Myometrial cell (primary cell): ENCODE results near the gene AGK. TPM values are rescaled to one million over a fixed set of nuclear protein-coding genes. Genes with fewer than 3 reads are reported as not detected.

Source experiments
- total RNA-seq: library from RNA; depleted of rRNA; stranded (reverse); fragments of >200 nt; gene quantifications from 2 replicates; pipeline ENCODE4 v1.2.3, GENCODE V29; 2015

Gene AGK, protein sequence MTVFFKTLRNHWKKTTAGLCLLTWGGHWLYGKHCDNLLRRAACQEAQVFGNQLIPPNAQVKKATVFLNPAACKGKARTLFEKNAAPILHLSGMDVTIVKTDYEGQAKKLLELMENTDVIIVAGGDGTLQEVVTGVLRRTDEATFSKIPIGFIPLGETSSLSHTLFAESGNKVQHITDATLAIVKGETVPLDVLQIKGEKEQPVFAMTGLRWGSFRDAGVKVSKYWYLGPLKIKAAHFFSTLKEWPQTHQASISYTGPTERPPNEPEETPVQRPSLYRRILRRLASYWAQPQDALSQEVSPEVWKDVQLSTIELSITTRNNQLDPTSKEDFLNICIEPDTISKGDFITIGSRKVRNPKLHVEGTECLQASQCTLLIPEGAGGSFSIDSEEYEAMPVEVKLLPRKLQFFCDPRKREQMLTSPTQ
- 32.9 and 40.9 TPM in 2 replicates for total RNA-seq

DNA sequence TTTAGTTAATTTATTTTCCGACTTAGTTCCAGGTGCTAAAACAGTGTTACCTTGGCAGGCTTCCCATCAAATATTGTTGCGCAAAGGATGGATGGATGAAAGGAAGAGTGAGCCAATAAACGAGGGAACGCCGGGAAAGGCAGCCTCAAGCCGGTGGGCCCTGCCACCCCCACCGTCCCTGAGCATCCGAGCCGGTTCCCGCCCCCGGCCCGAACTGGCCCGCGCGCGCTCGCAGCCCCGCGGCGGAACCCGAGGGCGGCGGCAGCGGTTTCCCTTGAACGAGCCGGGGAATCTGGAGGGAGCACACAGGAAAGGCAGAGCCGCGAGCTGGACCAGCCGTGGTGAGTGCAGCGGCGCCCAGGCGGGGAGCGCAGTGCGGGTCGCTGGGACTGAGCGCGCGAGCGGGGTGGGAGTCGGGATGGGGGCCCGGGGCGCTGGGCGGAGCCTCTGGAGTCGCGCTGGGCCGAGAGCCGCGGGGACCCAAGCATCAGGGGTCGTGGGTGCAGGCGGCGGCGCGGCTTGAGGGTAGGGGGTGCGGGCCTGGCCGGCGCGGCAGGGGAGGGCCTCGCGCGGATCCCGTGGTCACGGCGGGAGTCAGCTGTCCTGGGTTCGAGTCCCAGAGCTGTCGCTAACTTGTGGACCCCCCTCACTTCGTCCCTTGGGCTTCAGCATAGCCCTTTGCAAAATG is at the start of gene AGK:
AGK (plus strand) TSS at position 317 of the 688 bp plus-strand sequence. CDS start 4,057 bp downstream, outside the sequence.

DNA sequence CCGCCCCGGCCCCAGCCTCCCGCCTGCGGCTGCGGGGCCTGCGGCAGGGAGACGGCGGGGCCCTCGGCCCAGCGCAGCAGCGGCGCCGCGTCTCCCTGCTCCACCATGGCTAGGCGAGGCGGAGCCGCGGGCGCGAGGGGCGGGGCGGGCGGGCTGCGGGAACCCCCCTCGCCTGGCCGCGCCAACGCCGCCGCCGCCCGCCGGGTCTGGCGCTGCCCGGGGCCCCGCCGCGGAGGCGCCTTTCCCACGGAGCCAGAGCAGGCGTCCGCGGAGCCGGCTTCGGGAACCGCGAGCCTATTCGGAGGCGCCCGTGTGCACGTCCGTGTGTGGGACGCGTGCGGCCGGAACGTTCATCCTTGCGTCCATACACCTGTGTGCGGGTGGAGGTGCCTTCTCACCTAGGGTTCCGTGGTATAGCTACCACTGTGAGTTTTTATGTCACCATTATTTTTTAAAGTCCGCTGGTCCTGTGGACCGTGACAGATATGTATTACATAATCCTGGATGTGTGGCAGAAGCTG is 150.9 kb downstream of the AGK start, which contains the start of gene DENND11:
DENND11 (minus strand) TSS at position 120 of the 521 bp plus-strand sequence; CDS start at position 107, 13 bp downstream.

Other genes with a start within 250 kb of the AGK start
- 1.6 and 1.7 TPM in 2 replicates for gene DENND11, start 150.8 kb downstream of the AGK start, total RNA-seq
- gene WEE2, start 156.9 kb downstream of the AGK start, total RNA-seq, result not detected in 2 replicates
- gene SSBP1, start 186.9 kb downstream of the AGK start, total RNA-seq, result 208 and 285 TPM in 2 replicates
- gene TAS2R3, start 212.7 kb downstream of the AGK start, total RNA-seq, result not detected in 2 replicates
- gene TAS2R4, start 225.3 kb downstream of the AGK start, total RNA-seq, result not detected in 2 replicates
- gene TAS2R5, start 238.8 kb downstream of the AGK start, total RNA-seq, result not detected in 2 replicates